ENCODE measurements around the gene ADSL.

The ADSL gene

DNA sequence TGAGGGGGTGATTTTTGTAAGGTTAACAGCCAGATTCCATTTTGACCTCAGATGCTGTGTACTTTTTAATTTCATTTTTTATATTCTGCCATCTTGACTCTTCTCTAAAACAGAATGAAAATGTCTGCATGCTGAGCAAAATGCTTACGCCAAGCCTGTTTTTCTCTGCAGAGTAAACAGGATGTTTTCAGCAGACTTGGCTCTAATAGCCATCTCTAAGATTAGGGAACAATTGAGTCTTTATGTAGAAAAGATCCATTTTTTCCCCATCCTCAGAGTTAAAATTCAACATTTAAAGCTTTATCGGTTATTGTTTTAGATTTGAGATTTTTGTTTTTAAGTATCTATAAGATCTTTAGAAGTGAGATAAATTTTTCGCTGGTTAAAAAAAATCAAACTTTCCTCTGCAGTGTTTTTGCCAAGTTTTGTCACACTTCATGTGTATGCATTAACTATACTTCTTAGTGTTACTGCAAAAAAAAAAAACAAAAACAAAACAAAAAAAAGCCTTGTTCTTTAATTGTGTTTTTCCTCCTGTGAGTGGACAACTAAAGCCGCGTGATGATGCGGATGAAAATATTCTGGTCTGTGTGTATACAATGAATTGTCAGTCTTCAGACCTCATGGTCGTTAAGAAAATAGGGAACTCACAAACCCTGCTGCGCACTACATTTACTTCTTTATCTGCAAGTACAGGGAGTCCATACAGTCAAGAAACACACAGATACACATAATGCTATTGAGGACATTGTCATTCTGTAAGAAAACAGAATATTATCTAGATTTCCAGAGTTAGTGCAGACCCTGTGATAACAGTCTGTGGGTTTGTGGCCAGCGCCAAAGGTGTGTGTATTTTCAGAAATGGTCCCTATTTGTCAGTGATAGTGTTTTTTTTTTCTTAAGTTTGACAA lies 17.5 kb upstream of the ADSL start:
- DNase-seq: no peak

DNA sequence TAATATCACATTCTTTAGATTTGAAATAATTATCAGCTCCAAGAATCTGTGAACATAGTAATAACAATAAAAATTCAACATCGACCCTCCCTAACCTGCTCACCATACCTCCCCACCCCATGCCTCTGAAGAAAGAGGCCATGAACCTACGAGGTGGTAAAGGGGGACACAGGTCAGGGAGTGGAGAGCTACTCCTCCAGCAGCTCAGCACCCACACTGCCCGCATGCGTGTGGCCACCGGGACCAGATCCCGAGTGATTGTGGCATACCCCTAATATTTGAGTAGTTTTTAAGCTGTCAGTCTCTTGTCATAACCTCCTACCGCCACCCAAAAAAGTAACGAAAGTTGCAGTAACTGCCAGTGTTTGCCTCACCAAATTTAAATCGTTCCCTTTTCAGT lies 16.8 kb upstream of the ADSL start:
- DNase-seq: no peak

DNA sequence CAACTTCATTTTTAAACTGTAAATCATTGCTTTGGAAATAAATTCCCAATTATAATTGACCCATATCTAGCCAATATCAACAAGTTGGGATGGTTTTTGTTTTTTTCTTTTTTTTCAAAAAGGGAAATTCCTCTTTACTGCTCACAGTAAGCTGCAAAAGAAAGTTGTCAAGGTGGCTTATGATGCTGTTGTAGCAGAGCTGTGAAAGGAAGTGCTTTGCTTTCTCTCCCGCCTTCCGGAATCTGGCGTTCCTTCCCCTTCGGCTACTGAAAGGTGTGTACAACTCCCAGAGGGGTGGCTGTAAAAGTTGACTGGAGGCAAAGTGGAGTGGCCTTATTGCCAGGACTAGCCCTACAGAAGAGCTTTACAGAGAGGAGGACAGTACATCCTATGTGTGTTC lies 16.2 kb upstream of the ADSL start:
- no peak for DNase-seq

GRCh38 chr22:40330615-40331014 lies 15.7 kb upstream of the ADSL start:
- no peak for DNase-seq

DNA sequence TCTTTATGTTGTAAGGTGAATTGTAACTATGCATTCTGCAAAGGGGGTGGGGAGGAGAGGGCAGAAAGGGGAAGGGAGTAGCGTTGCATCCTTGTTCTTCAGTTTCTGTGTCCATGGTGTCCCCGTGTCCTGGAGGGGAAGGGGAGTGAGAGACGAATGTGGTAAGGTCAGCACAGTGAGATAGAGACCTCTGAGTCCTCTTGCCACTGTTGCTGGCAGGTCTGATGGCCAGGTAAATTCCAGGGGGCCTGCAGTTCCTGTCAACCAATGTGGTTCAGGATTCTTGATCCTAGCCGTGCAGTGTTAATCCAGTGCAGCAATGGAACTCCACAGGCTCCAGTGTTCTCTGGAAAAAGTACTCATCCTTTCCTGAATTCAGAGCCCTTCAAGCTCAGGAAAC lies 14.6 kb upstream of the ADSL start:
- DNase-seq: no peak

DNA sequence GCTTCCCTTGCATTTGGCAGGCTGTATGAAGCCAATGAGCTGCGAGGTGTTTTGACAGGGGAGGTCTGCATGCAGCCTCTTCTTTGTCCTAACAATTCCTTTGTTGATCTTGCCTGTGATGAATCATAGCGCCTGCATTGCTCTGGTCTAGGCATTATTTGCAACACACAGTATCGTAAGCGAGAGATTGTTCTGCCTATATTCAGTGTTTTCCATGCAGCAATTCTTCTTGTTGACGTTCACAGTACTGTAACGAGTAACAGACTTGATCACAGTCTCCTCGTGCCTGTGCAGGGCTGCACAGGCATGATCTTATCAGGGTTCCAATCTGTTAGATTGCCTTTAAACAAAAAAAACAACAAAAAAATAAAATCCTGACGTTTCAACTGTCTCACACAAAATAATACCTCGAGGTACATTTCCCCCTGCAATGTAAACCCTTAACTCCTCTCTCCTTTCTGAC lies 13.9 kb upstream of the ADSL start:
- no peak for DNase-seq

- no peak for DNase-seq
These were observed 12.2 kb upstream of the ADSL start for GRCh38 chr22:40334060-40334459.

DNA sequence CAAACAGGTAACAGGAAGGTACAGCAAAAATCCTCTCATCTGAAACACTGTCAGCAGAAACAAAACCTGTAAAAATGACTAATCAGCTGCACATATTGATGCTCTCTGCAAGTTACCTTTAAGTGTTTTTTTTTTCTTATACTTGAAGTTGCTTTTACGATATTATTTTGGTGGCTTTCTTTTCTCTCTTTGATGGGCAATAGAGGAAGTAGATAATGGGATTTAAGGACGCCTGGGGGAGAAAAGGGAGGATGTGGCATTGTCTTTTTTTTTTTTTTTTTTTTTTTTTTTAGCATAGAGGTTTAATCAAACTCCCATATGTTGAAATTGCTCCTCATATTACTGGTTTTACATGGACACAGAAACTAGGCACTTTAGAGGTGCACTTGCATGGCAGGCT lies 11.4 kb upstream of the ADSL start:
- DNase-seq: no peak

DNA sequence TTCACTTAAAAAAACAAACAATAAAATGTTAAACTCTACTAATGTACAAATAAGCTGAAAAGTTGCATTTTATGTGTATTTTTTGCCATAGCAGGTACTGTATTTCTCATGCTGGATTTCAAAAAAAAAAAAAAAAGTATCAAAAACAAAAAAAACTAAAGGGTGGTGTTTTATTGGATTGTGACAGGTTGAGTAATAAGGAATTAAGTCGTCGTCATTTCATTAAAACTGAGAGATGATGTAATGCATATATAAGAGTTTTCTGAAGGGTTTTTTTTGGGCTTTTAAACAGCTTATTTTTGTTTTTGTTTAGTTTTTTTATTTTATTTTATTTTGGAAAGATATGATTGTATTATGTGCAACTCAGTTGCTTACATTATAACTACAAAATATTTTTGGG lies 10.9 kb upstream of the ADSL start:
- no peak for DNase-seq

- DNase-seq: no peak
These were observed 6.3 kb upstream of the ADSL start for GRCh38 chr22:40340044-40340443.

- no peak for DNase-seq
These were observed 4.7 kb upstream of the ADSL start for GRCh38 chr22:40341604-40342003.

GRCh38 chr22:40342521-40342920 lies 3.8 kb upstream of the ADSL start:
- DNase-seq: no peak

DNA sequence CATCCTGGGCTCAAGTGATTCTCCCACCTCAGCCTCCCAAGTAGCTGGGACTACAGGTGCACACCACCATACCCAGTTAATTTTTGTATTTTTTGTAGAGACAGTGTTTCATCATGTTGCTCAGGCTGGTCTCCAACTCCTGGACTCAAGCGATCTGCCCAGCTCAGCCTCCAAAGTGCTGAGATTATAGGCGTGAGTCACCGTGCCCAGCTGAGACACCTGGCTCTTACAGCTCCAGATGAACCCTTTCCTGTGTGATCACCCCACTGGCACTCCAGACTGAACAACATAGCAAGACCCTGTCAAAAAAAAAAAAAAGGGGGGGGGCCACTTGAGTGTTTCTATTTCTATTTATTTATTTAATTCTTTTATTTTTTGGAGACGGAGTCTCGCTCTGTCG lies 1.0 kb upstream of the ADSL start:
- peak; percentile 37 for DNase-seq

DNA sequence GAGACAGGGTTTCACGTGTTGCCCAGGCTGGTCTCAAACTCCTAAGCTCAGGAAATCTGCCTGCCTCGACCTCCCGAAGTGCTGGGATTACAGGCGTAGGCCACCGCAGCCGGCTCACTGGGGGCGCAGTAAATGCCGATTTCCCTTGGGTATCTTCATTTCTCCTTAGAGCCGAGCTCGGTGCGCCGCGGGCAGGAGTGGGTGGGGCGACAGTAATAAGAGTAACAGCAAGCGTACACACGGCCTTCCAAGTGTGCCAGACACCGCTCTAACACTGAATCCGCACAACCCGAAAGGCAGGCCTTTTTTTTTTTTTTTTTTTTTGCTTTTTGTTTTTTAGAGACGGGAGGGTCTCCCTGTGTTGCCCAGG lies 500 bp upstream of the ADSL start:
- peak; percentile 72 for DNase-seq

- no peak for DNase-seq
These were observed 1.0 kb downstream of the ADSL start for GRCh38 chr22:40347300-40347699.

GRCh38 chr22:40348025-40348658 lies 1.8 kb downstream of the ADSL start:
- DNase-seq: peak; percentile 73

DNA sequence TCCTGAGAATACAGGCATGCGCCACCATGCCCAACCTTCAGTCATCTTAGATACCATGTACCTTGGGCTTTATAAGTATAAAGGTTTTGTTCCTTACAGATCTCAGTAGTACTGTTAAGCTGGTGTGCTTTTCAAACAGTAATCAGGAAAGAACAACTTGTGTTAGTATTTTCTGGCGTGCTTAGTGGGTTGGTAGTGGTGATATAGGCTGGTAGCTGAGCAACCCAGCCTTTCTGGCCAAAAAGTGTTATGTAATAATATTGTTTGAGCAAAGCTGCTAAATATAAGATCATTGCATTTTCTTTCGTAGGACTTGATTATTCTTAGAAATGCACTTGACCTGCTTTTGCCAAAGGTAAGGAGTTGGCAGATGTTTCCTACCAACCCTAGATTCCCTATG lies 6.5 kb downstream of the ADSL start:
- DNase-seq: no peak

DNA sequence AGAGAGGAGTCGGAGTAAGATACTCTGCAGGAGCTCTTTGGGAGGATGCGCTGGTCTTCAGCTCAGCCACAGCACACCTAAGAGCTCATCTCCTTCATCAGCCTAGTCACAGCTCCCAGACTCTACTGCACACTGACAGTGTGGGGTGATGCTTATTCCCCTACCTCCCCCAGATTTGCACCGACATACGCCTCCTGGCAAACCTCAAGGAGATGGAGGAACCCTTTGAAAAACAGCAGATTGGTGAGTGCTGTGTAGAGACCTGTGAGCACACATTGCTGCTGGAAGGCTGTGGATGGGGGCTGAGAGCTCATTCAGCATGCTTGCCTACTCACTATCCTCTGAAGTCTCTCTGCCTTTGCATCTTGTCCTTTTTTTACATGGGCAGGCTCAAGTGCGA lies 14.8 kb downstream of the ADSL start:
- DNase-seq: no peak

DNA sequence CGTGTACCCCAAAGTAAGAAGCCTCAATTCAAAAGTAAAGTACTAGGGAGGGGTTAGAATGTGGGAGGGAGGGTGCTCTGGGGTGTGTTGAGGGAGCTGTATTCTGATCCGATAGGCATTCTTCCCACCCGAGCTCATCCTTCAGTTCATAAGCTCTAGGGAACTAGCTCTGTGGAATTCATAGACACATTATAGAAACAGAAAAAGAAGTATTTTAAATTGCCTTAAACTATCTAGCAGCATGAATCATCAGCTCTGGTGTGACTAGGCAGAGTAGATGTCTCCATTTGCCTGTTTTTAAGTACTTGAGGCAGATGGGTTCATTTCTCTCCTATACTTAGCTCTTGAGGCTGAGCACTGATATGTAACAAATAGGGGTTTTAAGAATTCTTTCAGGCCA lies 16.8 kb downstream of the ADSL start:
- no peak for DNase-seq

- no peak for DNase-seq
These were observed 18.1 kb downstream of the ADSL start for GRCh38 chr22:40364431-40364830.

GRCh38 chr22:40366068-40366467 lies 19.8 kb downstream of the ADSL start:
- DNase-seq: no peak

DNA sequence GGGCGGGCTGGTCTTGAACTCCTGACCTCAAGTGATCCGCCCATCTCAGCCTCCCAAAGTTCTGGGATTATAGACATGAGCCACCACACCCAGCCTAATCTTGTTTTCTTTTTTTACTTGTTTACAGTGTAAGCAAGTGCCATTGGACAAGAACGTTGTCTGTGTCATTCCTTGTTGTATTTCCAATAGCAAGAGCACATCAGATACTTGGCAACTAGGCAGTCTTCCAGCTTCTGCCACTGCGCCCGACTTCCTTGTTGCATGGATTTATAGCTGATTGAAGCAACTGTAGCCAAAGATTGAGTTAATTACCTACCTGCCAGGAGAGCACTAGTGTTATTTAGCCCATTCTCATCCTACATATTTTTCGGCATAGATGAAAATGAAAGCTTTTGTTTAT lies 21.0 kb downstream of the ADSL start:
- no peak for DNase-seq

DNA sequence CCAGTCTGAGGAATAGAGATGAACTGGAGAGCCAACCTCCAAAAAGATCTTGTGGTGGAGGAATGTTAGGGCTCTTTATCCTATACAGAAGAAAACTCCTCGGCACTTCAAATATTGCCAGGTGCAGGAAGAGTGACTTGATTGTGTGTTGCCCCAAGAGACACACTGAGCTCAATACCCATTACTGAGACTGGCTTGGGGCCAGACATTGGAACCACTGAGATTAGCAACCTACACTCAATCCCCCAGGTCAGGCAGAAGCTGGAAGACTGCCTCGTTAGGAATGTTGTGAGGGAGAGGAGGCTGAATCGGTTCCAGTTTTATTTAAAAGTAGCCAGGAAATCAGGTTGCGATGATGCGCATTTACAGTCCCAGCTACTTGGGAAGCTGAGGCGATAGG lies 21.7 kb downstream of the ADSL start:
- DNase-seq: no peak

DNA sequence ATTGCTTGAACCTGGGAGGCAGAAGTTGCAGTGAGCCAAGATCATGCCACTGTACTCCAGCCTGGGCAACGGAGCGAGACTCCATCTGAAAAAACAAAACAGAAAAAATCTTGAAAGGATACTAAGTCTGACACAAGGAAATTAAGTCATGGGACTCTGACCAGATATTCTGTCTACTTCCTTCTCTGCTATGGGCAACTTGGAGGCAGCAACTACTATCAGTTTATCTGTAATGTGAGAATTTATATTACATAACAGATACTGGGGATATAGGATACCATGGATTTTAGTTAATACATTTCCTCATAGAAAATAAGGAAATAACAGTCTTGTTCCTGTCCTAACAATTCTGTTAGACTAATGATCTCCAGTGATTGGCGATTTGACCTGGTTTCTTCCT lies 22.5 kb downstream of the ADSL start:
- DNase-seq: no peak

GRCh38 chr22:40374567-40374966 lies 28.3 kb downstream of the ADSL start:
- DNase-seq: no peak
